HEK293 (cell line): Measurements from ENCODE around the gene FRMD4B.

ENCODE experiments used
- CTCF ChIA-PET: fragments of 350-600 bp; formaldehyde crosslinking; extraction: SDS; loops from one replicate; lab custom pipeline; 2021; ENCODE audit warnings: antibody characterized with exemption; lab: Yijun Ruan, JAX
- POLR2A ChIA-PET: fragments of 300-600 bp; formaldehyde crosslinking; extraction: SDS; loops from one replicate; lab custom pipeline; 2020; ENCODE audit warnings: antibody characterized with exemption, inconsistent platforms; lab: Yijun Ruan, JAX
- H3K27ac ChIP-seq: fragments of 200-500 bp; sonication (Bioruptor generic); 2 replicates; pipeline ENCODE4 v1.5.1; 2014; ENCODE audit warnings: low read depth, low read length, control low read depth, inconsistent platforms; ENCODE audit errors: extremely low read depth
- H3K36me3 ChIP-seq, 2 experiments: fragments of 200-500 bp in 1 of 2; sonication (Bioruptor generic) in 1 of 2; 1 replicate in 1 of 2; 2 replicates in 1 of 2; pipeline ENCODE4 v1.5.1; 2014 to 2017; ENCODE audit warnings: inconsistent platforms in 2 of 2, low read length in 2 of 2; ENCODE audit not compliant: control insufficient read depth in 2 of 2, insufficient read depth in 1 of 2
- H3K4me1 ChIP-seq: fragments of 200-500 bp; sonication (Bioruptor generic); 2 replicates; pipeline ENCODE4 v1.5.1; 2014; ENCODE audit warnings: mild to moderate bottlenecking, low read length, inconsistent platforms; ENCODE audit not compliant: control insufficient read depth, insufficient read depth
- H3K4me3 ChIP-seq: 2 replicates; pipeline ENCODE4 v1.5.1; 2011; ENCODE audit warnings: low read depth, mild to moderate bottlenecking, control low read depth, low read length, moderate library complexity
- H3K9me3 ChIP-seq: fragments of 200-500 bp; sonication (Bioruptor generic); 2 replicates; pipeline ENCODE4 v1.5.1; 2014; ENCODE audit warnings: low read depth, low read length, inconsistent platforms; ENCODE audit not compliant: control insufficient read depth, insufficient read depth
- BCL11B ChIP-seq: fragments of 450-650 bp; formaldehyde crosslinking; IDR thresholded peaks from 2 replicates; pipeline ENCODE4 v1.5.1; 2016; ENCODE audit warnings: low read depth, missing biosample characterization, missing genetic modification characterization
- GLIS2 ChIP-seq: fragments of 450-650 bp; formaldehyde crosslinking; IDR thresholded peaks from 2 replicates; pipeline ENCODE4 v1.5.1; 2016; ENCODE audit warnings: missing biosample characterization, missing genetic modification characterization
- KLF7 ChIP-seq: fragments of 450-650 bp; formaldehyde crosslinking; IDR thresholded peaks from 2 replicates; pipeline ENCODE4 v1.5.1; 2016; ENCODE audit warnings: missing biosample characterization, missing genetic modification characterization, borderline replicate concordance
- PRDM1 ChIP-seq: fragments of 450-650 bp; formaldehyde crosslinking; IDR thresholded peaks from 2 replicates; pipeline ENCODE4; 2016; ENCODE audit warnings: missing biosample characterization, missing genetic modification characterization
- SETDB1 ChIP-seq: IDR thresholded peaks from one replicate; pipeline ENCODE4 v1.6.1; 2017; ENCODE audit warnings: mild to moderate bottlenecking, low read length, moderate library complexity, mixed read lengths; ENCODE audit not compliant: insufficient read length
- SP3 ChIP-seq: fragments of 450-650 bp; formaldehyde crosslinking; IDR thresholded peaks from 2 replicates; pipeline ENCODE4 v1.5.1; 2016; ENCODE audit warnings: missing biosample characterization, missing genetic modification characterization
- TRIM28 ChIP-seq: IDR thresholded peaks from 2 replicates; pipeline ENCODE4 v1.6.1; 2011; ENCODE audit warnings: low read length, control low read depth, borderline replicate concordance
- ZBTB10 ChIP-seq: fragments of 450-650 bp; formaldehyde crosslinking; IDR thresholded peaks from 2 replicates; pipeline ENCODE4 v1.5.1; 2016; ENCODE audit warnings: missing biosample characterization, missing genetic modification characterization
- ZBTB17 ChIP-seq: fragments of 450-650 bp; formaldehyde crosslinking; IDR thresholded peaks from 2 replicates; pipeline ENCODE4 v1.5.1; 2016; ENCODE audit warnings: missing biosample characterization, missing genetic modification characterization
- ZFHX2 ChIP-seq: fragments of 450-650 bp; formaldehyde crosslinking; conservative IDR thresholded peaks from 2 replicates; pipeline ENCODE4 v1.5.1; 2016; ENCODE audit warnings: missing biosample characterization, missing genetic modification characterization
- ZNF23 ChIP-seq: fragments of 450-650 bp; formaldehyde crosslinking; IDR thresholded peaks from 2 replicates; pipeline ENCODE4 v1.5.1; 2016; ENCODE audit warnings: missing biosample characterization, missing genetic modification characterization, borderline replicate concordance
- ZNF24 ChIP-seq: fragments of 450-650 bp; formaldehyde crosslinking; IDR thresholded peaks from 2 replicates; pipeline ENCODE4 v1.5.1; 2016; ENCODE audit warnings: missing biosample characterization, missing genetic modification characterization
- ZNF324 ChIP-seq: fragments of 450-650 bp; formaldehyde crosslinking; IDR thresholded peaks from 2 replicates; pipeline ENCODE4 v1.5.1; 2016; ENCODE audit warnings: missing biosample characterization, missing genetic modification characterization
- ZNF366 ChIP-seq: fragments of 450-650 bp; formaldehyde crosslinking; conservative IDR thresholded peaks from 2 replicates; pipeline ENCODE4 v1.5.1; 2016; ENCODE audit warnings: missing biosample characterization, missing genetic modification characterization
- ZNF423 ChIP-seq: fragments of 450-650 bp; formaldehyde crosslinking; IDR thresholded peaks from 2 replicates; pipeline ENCODE4 v1.5.1; 2016; ENCODE audit warnings: missing biosample characterization, missing genetic modification characterization
- ZNF449 ChIP-seq: fragments of 450-650 bp; formaldehyde crosslinking; IDR thresholded peaks from 2 replicates; pipeline ENCODE4 v1.5.1; 2017; ENCODE audit warnings: missing biosample characterization, mild to moderate bottlenecking, missing genetic modification characterization, moderate library complexity
- ZNF510 ChIP-seq: fragments of 450-650 bp; formaldehyde crosslinking; IDR thresholded peaks from 2 replicates; pipeline ENCODE4 v1.5.1; 2018; ENCODE audit warnings: mild to moderate bottlenecking, missing genetic modification characterization, missing biosample characterization; ENCODE audit not compliant: insufficient replicate concordance
- ZNF544 ChIP-seq: fragments of 450-650 bp; formaldehyde crosslinking; IDR thresholded peaks from 2 replicates; pipeline ENCODE4 v1.5.0; 2017; ENCODE audit warnings: missing biosample characterization, missing genetic modification characterization
- ZNF600 ChIP-seq: fragments of 450-650 bp; formaldehyde crosslinking; IDR thresholded peaks from 2 replicates; pipeline ENCODE4 v1.5.1; 2016; ENCODE audit warnings: missing biosample characterization, missing genetic modification characterization
- ZNF658 ChIP-seq: fragments of 450-650 bp; formaldehyde crosslinking; IDR thresholded peaks from 2 replicates; pipeline ENCODE4; 2016; ENCODE audit warnings: missing biosample characterization, missing genetic modification characterization
- ZNF660 ChIP-seq: fragments of 450-650 bp; IDR thresholded peaks from 2 replicates; pipeline ENCODE4 v1.5.1; 2018; ENCODE audit warnings: missing biosample characterization, mild to moderate bottlenecking, missing genetic modification characterization
- ZNF776 ChIP-seq: fragments of 450-650 bp; formaldehyde crosslinking; IDR thresholded peaks from 2 replicates; pipeline ENCODE4 v1.5.0; 2017; ENCODE audit warnings: missing biosample characterization, missing genetic modification characterization, borderline replicate concordance
- ZNF843 ChIP-seq: fragments of 450-650 bp; formaldehyde crosslinking; IDR thresholded peaks from 2 replicates; pipeline ENCODE4 v1.5.1; 2016; ENCODE audit warnings: missing biosample characterization, missing genetic modification characterization
- ZSCAN30 ChIP-seq: fragments of 450-650 bp; IDR thresholded peaks from 2 replicates; pipeline ENCODE4 v1.5.1; 2018; ENCODE audit warnings: missing biosample characterization, mild to moderate bottlenecking, missing genetic modification characterization, moderate library complexity
- TF ChIP-seq, protein P1 (sequence below): fragments of 450-650 bp; formaldehyde crosslinking; IDR thresholded peaks from 2 replicates; pipeline ENCODE4 v1.5.1; 2016; ENCODE audit warnings: missing biosample characterization, missing genetic modification characterization

The FRMD4B gene

DNA sequence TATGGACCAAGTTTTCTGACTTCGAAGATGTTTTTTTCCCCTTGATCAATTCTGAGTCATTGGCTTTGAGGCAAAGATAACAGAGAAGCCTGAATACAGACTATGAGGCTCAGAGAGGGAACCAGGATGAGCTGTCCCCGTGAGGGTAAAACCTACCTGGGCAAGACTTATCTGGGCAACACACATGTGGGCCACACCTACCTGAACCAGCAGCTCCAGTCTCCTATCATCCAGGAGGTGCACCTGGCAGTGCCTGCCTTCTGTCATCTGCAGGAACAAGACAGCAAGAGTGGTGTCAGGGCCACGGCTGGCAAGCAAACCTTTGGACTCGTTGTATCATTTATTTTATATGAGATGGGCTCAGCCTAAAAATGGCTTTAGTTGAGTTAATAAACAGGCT is 72.6 kb downstream of the FRMD4B start (continued):
- TF ChIP-seq ZBTB10 (tag by site-specific recombination) (no peak), ZNF843 (no peak)

DNA sequence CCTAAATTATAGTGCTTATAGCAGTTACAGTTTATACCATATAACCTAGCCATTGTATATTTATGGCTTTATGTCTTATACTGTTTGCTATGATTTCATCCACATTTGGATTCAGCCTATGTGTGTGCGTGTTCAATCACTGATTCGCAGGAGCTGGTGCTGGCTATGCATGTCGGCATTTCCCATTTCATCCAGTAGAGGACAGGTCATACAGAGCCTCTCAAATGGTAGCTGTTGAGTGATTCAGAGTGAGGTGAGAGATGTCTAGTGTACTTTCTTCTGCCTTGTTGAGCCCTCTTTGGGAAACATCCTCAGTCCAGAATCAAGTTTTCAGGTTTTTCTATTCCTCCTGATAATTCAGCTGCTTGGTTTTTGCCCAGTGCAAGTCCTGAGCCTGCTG is 76.1 kb downstream of the FRMD4B start:
- Histone ChIP-seq H3K4me1 (no peaks in the 10 kb centered on the region), H3K36me3 (no peaks in the 10 kb centered on the region), H3K27ac (no peak overlapping the region), H3K9me3 (no peaks in the 10 kb centered on the region), H3K4me3 (no peak overlapping the region)
- POLR2A ChIA-PET, result no interaction called here
- CTCF ChIA-PET, result interaction anchor here (0.6 to 9.8 kb wide), 9 partner anchors 9 to 362 kb away, joined by 3 to 173 read pairs (median 4); no protein-coding TSS in a partner anchor
- TF ChIP-seq ZNF510 (tag by site-specific recombination), result no peak
- no peak for TF ChIP-seq ZNF776 (tag by site-specific recombination)
- no peak for TF ChIP-seq ZNF449
- no peak for TF ChIP-seq ZNF324 (tag by site-specific recombination)
- no peak for TF ChIP-seq SP3
- TF ChIP-seq, protein P1, sequence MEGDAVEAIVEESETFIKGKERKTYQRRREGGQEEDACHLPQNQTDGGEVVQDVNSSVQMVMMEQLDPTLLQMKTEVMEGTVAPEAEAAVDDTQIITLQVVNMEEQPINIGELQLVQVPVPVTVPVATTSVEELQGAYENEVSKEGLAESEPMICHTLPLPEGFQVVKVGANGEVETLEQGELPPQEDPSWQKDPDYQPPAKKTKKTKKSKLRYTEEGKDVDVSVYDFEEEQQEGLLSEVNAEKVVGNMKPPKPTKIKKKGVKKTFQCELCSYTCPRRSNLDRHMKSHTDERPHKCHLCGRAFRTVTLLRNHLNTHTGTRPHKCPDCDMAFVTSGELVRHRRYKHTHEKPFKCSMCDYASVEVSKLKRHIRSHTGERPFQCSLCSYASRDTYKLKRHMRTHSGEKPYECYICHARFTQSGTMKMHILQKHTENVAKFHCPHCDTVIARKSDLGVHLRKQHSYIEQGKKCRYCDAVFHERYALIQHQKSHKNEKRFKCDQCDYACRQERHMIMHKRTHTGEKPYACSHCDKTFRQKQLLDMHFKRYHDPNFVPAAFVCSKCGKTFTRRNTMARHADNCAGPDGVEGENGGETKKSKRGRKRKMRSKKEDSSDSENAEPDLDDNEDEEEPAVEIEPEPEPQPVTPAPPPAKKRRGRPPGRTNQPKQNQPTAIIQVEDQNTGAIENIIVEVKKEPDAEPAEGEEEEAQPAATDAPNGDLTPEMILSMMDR (tag by site-specific recombination), result peak; percentile 31; the same call in 1 of the 2 replicates
- no peak for TF ChIP-seq ZNF423

- Histone ChIP-seq H3K36me3 (no peaks in the 10 kb centered on the region), H3K4me3 (no peak overlapping the region), H3K27ac (no peak overlapping the region), H3K4me1 (no peaks in the 10 kb centered on the region), H3K9me3 (no peaks in the 10 kb centered on the region)
- ChIA-PET CTCF (interaction anchor here (0.6 to 9.8 kb wide), 40 partner anchors 11 to 1781 kb away, joined by 3 to 173 read pairs (median 5); no protein-coding TSS in a partner anchor), POLR2A (no interaction called here)
- TF ChIP-seq ZNF660 (tag by site-specific recombination) (peak; percentile 76; the same call in 1 of the 2 replicates), ZFHX2 (no peak), ZSCAN30 (tag by site-specific recombination) (peak; percentile 51; the same call in 1 of the 2 replicates), ZNF24 (tag by site-specific recombination) (peak; percentile 39; the same call in 1 of the 2 replicates), KLF7 (tag by site-specific recombination) (no peak), TRIM28 (peak; percentile 69), ZNF23 (no peak), PRDM1 (tag by site-specific recombination) (peak; percentile 43), SETDB1 (no peak), ZBTB17 (peak; percentile 91), ZNF544 (tag by site-specific recombination) (no peak), ZNF366 (tag by site-specific recombination) (0 out of 2 replicates have a peak, but pooled peaks have one; percentile 19), ZNF600 (tag by site-specific recombination) (0 out of 2 replicates have a peak, but pooled peaks have one; percentile 14), BCL11B (no peak), GLIS2 (no peak), ZNF658 (tag by site-specific recombination) (no peak)
- TF ChIP-seq, protein P1 (tag by site-specific recombination), result peak; percentile 77
These were observed 79.4 kb downstream of the FRMD4B start for GRCh38 chr3:69306239-69307185.
